Left ventricle myocardium inferior (tissue), 1 donor: ENCODE results near the gene GLOD4. TPM values are rescaled to one million over a fixed set of nuclear protein-coding genes. Genes with fewer than 3 reads are reported as not detected.

Source experiments
- DNase-seq: peaks from one replicate; pipeline ENCODE4 v3.0.0-alpha.2; 2020
- H3K27ac ChIP-seq: fragments of 200-600 bp; replicated peaks from 2 replicates; pipeline ENCODE4 v1.8.0; 2021
- H3K27me3 ChIP-seq: fragments of 200-600 bp; 2 replicates; pipeline ENCODE4 v1.8.0; 2021; ENCODE audit warnings: low read depth
- H3K36me3 ChIP-seq: fragments of 200-600 bp; 2 replicates; pipeline ENCODE4 v1.8.0; 2021
- H3K4me1 ChIP-seq: fragments of 200-600 bp; 2 replicates; pipeline ENCODE4 v1.8.0; 2021
- H3K4me3 ChIP-seq: fragments of 200-600 bp; 2 replicates; pipeline ENCODE4 v1.8.0; 2021; ENCODE audit warnings: mild to moderate bottlenecking, moderate library complexity
- H3K9me3 ChIP-seq: fragments of 200-600 bp; replicated peaks from 2 replicates; pipeline ENCODE4 v1.8.0; 2021
- intact Hi-C: fragments of 100-400 bp; cut with micrococcal nuclease; formaldehyde crosslinking; loops from one replicate; pipeline ENCODE4 v1.11.0; 2022
- total RNA-seq: library from RNA; stranded (reverse); fragmentation: NEBNext Ultra II Directional; extraction: Animal tissue kit (Norgen Biotek cat#: 25700); gene quantifications from one replicate; pipeline ENCODE4 v1.2.1, GENCODE V29; 2021
- TF ChIP-seq, protein P1 (sequence below): fragments of 200-600 bp; IDR thresholded peaks from 2 replicates; pipeline ENCODE4 v1.8.0; 2021; ENCODE audit warnings: antibody characterized with exemption, mild to moderate bottlenecking, borderline replicate concordance
- donor health status: DM: no; HTN: yes; CAD: no; lungs with severe emphysema.

The GLOD4 gene
- total RNA-seq, 1 donor from 2014 or later, result 26.5 TPM

GRCh38 chr17:804541-805435, 22.7 kb upstream of the GLOD4 start:
- H3K4me1 ChIP-seq, result no peaks in the 10 kb centered on the region
- DNase-seq, result no peak
- no peaks in the 10 kb centered on the region for H3K9me3 ChIP-seq
- intact Hi-C loops, result no loop called here
- H3K4me3 ChIP-seq, result no peak overlapping the region
- H3K27me3 ChIP-seq, result no peaks in the 10 kb centered on the region
- TF ChIP-seq, protein P1, sequence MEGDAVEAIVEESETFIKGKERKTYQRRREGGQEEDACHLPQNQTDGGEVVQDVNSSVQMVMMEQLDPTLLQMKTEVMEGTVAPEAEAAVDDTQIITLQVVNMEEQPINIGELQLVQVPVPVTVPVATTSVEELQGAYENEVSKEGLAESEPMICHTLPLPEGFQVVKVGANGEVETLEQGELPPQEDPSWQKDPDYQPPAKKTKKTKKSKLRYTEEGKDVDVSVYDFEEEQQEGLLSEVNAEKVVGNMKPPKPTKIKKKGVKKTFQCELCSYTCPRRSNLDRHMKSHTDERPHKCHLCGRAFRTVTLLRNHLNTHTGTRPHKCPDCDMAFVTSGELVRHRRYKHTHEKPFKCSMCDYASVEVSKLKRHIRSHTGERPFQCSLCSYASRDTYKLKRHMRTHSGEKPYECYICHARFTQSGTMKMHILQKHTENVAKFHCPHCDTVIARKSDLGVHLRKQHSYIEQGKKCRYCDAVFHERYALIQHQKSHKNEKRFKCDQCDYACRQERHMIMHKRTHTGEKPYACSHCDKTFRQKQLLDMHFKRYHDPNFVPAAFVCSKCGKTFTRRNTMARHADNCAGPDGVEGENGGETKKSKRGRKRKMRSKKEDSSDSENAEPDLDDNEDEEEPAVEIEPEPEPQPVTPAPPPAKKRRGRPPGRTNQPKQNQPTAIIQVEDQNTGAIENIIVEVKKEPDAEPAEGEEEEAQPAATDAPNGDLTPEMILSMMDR, result no peak
- no peak overlapping the region for H3K27ac ChIP-seq
- H3K36me3 ChIP-seq, result peaks cover 18% of the 10 kb centered on the region

GRCh38 chr17:802901-803881, 21.1 kb upstream of the GLOD4 start:
- H3K36me3 ChIP-seq, result peaks cover 19% of the 10 kb centered on the region
- H3K27ac ChIP-seq, result no peak overlapping the region
- no peak overlapping the region for H3K4me3 ChIP-seq
- no peaks in the 10 kb centered on the region for H3K27me3 ChIP-seq
- H3K9me3 ChIP-seq, result no peaks in the 10 kb centered on the region
- TF ChIP-seq, protein P1, result no peak
- no peak for DNase-seq
- H3K4me1 ChIP-seq, result no peaks in the 10 kb centered on the region
- intact Hi-C loops, result no loop called here

GRCh38 chr17:802481-802880, 20.4 kb upstream of the GLOD4 start:
- Histone ChIP-seq H3K36me3 (peaks cover 19% of the 10 kb centered on the region), H3K27ac (no peak overlapping the region), H3K9me3 (no peaks in the 10 kb centered on the region), H3K27me3 (no peaks in the 10 kb centered on the region), H3K4me3 (no peak overlapping the region), H3K4me1 (no peaks in the 10 kb centered on the region)
- TF ChIP-seq, protein P1, result no peak
- no peak for DNase-seq
- intact Hi-C loops, result no loop called here

DNA sequence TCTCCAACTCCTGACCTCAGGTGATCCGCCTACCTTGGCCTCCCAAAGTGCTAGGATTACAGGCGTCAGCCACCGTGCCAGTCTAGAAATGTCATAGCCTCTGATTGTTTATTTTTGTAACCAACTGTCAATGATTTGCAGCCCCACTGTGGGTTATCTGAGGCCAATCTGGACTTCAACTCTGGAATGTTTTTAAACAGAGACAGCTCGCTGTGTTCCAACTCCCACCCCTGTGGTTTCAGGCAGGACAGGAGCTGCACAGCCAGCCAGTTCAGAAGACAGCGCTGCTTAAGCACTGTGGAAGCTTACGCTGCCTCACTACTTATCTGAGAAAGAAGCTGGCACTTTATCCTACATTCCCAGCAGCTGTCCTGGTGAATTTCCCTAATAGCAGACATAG, 19.6 kb upstream of the GLOD4 start:
- Histone ChIP-seq H3K4me3 (no peak overlapping the region), H3K4me1 (no peaks in the 10 kb centered on the region), H3K36me3 (peaks cover 19% of the 10 kb centered on the region), H3K27me3 (no peaks in the 10 kb centered on the region), H3K9me3 (no peaks in the 10 kb centered on the region), H3K27ac (no peak overlapping the region)
- DNase-seq, result no peak
- TF ChIP-seq, protein P1, result no peak
- intact Hi-C loops, result no loop called here

DNA sequence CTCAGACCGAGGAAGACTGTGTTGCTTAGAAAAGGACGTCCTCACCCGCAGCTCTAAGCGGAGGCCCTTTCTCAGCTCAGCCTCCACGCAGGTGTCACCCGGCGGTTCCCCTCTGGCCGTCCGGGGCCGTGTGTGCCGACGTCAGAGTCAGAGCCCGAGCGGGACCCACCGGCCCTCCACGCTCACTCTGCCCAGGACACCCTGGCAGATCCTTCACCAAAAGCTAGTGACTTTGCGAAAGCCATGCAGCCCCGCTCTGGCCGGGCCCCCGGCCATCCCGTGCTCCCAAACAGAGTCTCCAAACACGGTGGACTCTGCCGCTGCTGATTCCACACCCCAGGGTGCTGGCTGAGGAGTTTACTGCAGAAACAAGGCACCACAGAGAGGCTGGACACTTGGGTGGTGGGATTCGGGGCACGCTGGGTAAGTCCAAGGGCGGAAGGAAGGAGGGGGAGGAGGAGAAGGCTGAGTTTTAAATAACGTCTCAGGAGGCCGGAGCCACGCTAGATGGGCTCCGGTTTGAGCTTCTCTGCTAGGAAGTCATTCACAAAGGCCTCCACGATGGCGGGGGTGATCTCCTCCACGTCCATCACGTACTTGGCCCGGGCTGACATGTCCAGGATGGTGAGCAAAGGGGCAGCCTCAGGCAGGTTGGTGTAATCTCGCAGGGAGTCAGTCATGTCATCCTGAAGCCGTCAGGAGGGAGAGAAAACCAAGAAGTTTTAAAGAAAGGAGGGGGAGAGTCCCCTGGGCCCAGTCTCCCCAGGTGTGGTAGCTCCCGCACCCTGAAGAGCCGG, 18.6 kb upstream of the GLOD4 start:
- H3K36me3 ChIP-seq, result peaks cover 19% of the 10 kb centered on the region
- no peak for DNase-seq
- intact Hi-C loops, result no loop called here
- H3K4me1 ChIP-seq, result peaks cover 3% of the 10 kb centered on the region
- TF ChIP-seq, protein P1, result no peak
- H3K27me3 ChIP-seq, result no peaks in the 10 kb centered on the region
- H3K27ac ChIP-seq, result no peak overlapping the region
- H3K4me3 ChIP-seq, result no peak overlapping the region
- no peaks in the 10 kb centered on the region for H3K9me3 ChIP-seq
